Eye (tissue), 1 donor: ENCODE data around the gene FITM1.
A peak's percentile ranks its signal among the peaks of the same experiment; 100 is the strongest.

Experiments
- DNase-seq: peaks from one replicate; pipeline ENCODE4 v3.0.0-alpha.2; 2015

The FITM1 gene

GRCh38 chr14:24122898-24123297 is 7.6 kb upstream of the FITM1 start:
- DNase-seq, result no peak

GRCh38 chr14:24123424-24124417 is 6.7 kb upstream of the FITM1 start:
- no peak for DNase-seq

GRCh38 chr14:24126939-24127338 is 3.5 kb upstream of the FITM1 start:
- DNase-seq, result no peak

- no peak for DNase-seq
Measured at GRCh38 chr14:24127673-24128072, 2.8 kb upstream of the FITM1 start.

GRCh38 chr14:24129410-24129998 is 955 bp upstream of the FITM1 start:
- DNase-seq, result no peak

- DNase-seq, result peak; percentile 10
Measured at GRCh38 chr14:24130717-24131548, 474 bp downstream of the FITM1 start.

- no peak for DNase-seq
Measured at GRCh38 chr14:24131549-24131966, 1.1 kb downstream of the FITM1 start.

- DNase-seq, result no peak
Measured at GRCh38 chr14:24132061-24132685, 1.7 kb downstream of the FITM1 start.

GRCh38 chr14:24132976-24133375 is 2.5 kb downstream of the FITM1 start:
- no peak for DNase-seq

GRCh38 chr14:24133735-24134134 is 3.3 kb downstream of the FITM1 start:
- no peak for DNase-seq

GRCh38 chr14:24135584-24135833 is 5.0 kb downstream of the FITM1 start:
- DNase-seq, result no peak

GRCh38 chr14:24135834-24136683 is 5.6 kb downstream of the FITM1 start, which contains the start of gene PSME1:
PSME1 (plus strand) TSS chr14:24136194; CDS start chr14:24136263, 69 bp downstream.
- DNase-seq, result peak; percentile 94

GRCh38 chr14:24136684-24137528 is 6.4 kb downstream of the FITM1 start:
- DNase-seq, result peak; percentile 28

- DNase-seq, result no peak
Measured at GRCh38 chr14:24137529-24138395, 7.3 kb downstream of the FITM1 start.

- no peak for DNase-seq
Measured at GRCh38 chr14:24138396-24139271, 8.2 kb downstream of the FITM1 start.

GRCh38 chr14:24139272-24139934 is 8.9 kb downstream of the FITM1 start:
- no peak for DNase-seq

GRCh38 chr14:24141097-24141880 is 10.8 kb downstream of the FITM1 start, which contains the start of gene EMC9:
EMC9 (minus strand) TSS chr14:24141591; CDS start chr14:24141304, 287 bp downstream.
- peak; percentile 100 for DNase-seq
